Activated naive CD4-positive, alpha-beta T cell (primary cell): ENCODE results near the gene ALKBH3.

ENCODE experiments used
- DNase-seq, 4 experiments: peaks; one replicate each; lab custom pipeline; 2025; lab: John Stamatoyannopoulos, UW

The ALKBH3 gene

DNA sequence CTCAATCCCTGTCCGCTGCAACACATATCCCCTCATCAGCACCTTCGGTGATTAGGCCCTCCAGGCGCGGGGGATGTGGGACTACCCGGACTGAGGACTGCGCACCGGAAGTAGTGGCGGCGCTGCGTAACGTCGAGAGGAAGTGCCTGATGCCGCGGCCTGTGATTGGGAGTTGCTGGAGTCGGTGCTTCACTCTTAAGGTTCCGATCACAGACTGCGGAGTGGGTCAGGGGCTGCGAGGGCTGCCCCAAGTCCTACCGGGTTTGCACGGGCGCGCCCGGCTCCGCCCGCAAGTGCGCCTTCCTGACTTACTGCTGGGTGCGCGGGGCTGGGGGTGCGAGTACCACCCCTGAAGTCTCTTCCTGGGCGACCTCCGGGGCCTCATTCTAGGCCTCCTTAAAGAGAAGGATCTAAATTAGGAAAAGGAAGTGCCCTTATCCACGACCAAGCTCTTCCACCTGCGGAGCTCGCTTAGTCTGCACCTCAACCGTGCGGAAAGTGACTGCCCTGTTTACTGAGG, at the start of gene ALKBH3:
TSS of gene ALKBH3 (plus strand) at position 192 of the 520 bp plus-strand sequence. CDS start 1,822 bp downstream, outside the sequence.
- DNase-seq, result peak; percentile 84 to 88 (median 86)

DNA sequence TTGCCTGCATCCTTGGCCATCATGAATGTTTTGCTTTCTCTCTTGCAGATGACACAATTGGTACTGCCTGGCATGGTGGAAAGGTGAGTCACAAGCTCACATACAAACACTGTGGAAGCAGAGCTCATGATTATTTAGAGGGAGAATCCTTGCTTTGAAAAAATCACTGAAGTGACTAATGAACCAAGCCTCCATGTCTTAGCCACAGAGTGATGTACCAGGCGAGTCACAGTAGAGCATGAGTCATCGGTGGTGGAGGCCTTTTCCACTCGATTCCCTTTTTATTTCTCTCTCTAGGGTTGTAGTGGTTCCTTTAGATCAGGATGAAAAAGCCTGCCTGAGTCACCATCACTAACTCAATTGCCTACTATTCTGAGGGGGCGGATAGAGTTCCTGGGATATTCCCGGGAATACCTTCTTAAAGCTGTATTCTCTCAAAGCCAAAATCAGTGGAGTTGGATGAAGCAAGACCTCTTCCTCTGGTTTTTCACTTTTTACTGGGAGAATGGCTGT, 49.6 kb upstream of the ALKBH3 start:
- no peak for DNase-seq

- DNase-seq, result no peak
Observed at GRCh38 chr11:43832536-43832935, 48.1 kb upstream of the ALKBH3 start.

- no peak for DNase-seq
Observed at GRCh38 chr11:43833657-43834073, 47.0 kb upstream of the ALKBH3 start.

- DNase-seq, result no peak
Observed at GRCh38 chr11:43834286-43834685, 46.3 kb upstream of the ALKBH3 start.

DNA sequence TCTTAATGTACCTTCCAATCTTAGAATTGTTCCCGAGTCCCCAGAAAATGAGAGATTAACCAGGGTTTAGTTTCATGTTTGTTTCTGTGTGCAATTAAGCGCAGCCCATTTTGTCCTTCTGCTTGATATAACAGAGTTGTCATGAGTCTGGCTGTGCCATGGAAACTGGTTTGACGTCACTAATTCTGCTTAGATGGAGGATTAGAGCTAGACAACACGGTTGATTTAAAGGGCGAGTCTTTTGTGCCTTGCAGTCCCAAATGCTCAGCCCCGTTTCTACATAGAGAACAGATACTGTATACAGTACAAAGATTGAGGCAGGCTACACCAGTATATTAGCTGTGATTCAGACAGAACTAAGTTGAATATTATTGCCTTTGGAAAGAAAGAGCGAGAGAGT, 45.5 kb upstream of the ALKBH3 start:
- no peak for DNase-seq

DNA sequence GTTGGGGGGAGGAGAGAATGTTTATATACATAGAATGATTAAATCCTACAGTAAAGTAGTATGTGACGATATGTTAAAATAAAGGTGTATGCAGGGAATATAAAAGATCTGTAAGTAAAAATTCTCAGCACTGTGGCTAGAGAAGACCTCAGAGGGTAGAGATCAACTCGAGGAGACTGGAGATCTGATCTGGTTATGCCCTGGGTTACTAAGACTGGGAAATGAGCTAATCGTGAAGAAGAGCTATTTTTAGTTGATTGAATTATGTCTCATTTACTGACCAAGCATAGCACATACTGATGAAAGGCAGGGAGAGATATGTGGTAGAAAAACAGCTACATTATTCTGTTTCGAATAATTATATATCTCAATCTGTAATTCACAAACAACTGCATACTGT, 42.8 kb upstream of the ALKBH3 start:
- DNase-seq, result no peak

DNA sequence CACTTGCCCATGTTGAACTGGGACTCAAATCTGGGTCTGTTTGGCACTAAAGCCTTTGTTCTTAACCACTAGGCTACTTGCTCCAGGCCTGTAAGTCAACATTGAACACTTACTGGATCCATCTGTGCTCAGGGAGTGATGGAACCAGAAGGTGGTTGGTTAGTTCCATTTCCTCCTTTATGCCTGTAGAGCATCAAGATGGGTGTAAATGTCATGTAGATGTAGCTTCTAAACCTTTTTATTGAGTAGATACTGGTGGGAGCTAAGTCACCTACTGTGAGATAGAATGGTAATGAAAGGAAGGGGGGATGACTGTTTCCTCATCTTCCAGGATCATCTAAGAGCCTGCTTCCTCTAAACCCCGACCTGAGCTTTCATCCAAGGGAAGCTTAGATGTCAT, 38.6 kb upstream of the ALKBH3 start:
- no peak for DNase-seq

- DNase-seq, result no peak
Observed at GRCh38 chr11:43845816-43846215, 34.8 kb upstream of the ALKBH3 start.

DNA sequence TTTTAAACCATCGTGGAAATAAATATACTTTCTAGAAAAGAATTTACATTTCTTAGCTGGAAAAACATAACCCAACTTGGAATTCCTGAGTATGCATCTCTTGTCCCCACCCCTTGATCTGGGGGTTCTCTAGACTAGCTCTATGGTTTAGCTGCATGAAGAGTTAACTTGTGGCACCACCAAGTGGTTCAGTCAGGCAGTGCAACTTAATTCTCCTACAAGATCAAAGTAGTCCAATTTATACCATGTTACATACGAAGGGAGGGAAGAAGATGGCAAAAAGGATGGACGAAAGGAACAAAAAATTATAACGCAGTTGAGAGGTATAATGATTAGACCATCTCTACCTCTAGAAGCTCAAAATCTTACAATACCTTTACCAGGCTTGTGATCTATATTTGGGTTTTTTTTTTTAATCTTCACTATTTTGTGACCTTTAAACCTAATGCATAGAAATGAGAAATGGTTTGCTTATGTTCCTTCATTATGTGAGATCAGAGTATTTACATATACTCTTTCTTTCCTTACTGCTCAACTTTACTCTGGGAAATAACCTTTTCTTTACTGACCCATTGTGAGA, 28.5 kb upstream of the ALKBH3 start:
- peak in 3 of 4 experiments; percentile 14 to 29 (median 17) for DNase-seq

- no peak for DNase-seq
Observed at GRCh38 chr11:43853781-43854180, 26.9 kb upstream of the ALKBH3 start.

DNA sequence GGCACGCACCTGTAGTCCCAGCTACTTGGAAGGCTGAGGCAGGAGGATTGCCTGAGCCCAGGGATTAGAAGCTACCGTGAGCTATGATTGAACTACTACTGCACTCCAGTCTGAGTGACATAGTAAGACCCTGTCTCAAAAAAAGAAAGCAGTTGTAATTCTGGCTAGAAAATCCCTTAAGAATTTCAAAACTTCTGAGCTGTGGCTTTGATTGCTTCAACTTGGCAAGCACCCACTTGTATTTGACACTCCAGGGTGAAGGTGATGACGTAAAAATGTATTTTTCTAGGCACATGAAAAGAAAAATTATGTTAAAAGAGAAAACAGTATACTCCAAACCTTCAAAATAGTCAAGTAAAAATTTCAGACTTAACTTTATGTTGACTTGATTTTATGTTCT, 23.6 kb upstream of the ALKBH3 start:
- DNase-seq, result no peak

- no peak for DNase-seq
Observed at GRCh38 chr11:43861141-43861540, 19.5 kb upstream of the ALKBH3 start.

- DNase-seq, result no peak
Observed at GRCh38 chr11:43866520-43866919, 14.1 kb upstream of the ALKBH3 start.

DNA sequence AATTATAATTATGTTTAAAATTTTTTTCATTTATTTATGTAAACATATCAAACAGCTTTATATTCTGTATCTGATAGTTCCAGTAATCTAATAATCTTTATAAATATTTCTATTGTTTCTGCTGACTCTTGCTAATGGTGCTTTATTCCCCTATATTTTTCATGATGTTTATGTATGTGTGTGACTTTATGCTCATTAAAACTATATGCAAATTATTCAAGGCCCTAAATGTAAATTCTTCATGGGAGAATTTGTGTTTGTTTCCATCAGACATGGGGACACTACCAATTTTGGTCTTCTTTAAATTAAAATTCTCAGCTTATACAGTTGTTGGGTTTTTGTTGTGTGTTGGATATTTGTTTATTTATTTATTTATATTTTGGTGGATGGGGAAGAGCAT, 13.7 kb upstream of the ALKBH3 start:
- no peak for DNase-seq

- no peak for DNase-seq
Observed at GRCh38 chr11:43868852-43869567, 11.6 kb upstream of the ALKBH3 start.

- DNase-seq, result no peak
Observed at GRCh38 chr11:43871051-43871450, 9.6 kb upstream of the ALKBH3 start.

DNA sequence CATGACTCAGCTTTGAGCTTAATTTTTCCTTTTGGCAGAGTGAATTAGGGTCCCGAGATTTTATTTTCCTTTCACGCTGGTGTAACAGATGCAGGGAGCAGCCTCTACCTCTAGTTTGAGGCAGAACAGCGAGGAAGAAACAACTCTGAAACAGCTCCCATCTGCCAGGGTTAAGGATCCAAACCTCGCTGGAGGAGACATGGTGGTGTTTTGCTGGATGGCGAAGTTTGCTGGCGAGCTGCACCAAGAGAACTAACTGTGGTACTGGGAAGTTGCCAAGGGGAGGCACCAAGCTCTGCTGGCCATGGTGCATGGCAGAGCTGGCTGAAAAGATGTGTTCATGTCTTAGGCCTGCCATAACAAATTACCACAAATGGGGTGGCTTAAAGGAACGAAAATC, 7.6 kb upstream of the ALKBH3 start:
- no peak for DNase-seq

DNA sequence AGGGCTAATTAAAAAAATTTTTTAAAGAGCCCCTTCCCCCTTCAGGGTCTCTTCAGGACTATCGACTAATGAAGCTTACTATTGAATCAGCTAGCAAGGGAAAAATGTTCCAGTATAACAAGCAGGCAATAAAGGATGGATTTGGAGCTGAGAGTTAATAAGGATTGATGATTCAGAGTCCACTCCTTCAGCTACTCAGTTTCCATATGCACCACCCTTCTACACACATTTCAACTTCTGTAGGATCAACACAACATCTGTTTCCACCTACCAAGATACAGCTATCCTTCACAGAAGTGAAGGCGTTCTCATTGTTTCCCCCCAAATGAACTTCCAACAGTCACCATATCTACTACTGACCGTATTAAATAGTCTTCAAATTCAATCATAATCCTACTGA, 6.6 kb upstream of the ALKBH3 start:
- DNase-seq, result no peak

GRCh38 chr11:43874738-43875137, 5.9 kb upstream of the ALKBH3 start:
- DNase-seq, result no peak

- no peak for DNase-seq
Observed at GRCh38 chr11:43879789-43880639, 617 bp upstream of the ALKBH3 start.

DNA sequence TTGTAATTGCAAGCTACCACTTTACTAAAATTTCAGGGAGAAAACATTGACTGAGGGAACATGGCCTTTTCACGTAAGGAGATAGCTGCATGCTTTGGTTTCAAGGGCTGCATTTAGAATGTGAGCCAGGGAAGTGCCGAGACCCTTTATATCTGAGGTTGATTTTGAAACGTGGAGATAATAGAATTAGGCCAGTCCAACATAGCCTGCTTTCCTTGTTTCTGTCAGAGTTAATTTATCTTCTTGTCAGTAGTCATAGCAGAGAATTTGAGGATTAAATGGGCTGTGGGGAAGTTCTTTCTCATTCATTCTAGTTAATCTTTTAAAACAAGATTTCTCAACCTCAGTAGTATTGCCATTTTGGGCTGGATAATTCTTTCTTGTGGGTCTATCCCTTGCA, 12.2 kb downstream of the ALKBH3 start:
- DNase-seq, result no peak
